Measurements from ENCODE around the gene CDC123.
"Not testable (repeated sequence)": the region's sequence is repeated elsewhere in the genome, so short reads cannot be mapped to it uniquely, and the experiment has no call there.

CDC123 gene, protein sequence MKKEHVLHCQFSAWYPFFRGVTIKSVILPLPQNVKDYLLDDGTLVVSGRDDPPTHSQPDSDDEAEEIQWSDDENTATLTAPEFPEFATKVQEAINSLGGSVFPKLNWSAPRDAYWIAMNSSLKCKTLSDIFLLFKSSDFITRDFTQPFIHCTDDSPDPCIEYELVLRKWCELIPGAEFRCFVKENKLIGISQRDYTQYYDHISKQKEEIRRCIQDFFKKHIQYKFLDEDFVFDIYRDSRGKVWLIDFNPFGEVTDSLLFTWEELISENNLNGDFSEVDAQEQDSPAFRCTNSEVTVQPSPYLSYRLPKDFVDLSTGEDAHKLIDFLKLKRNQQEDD

GRCh38 chr10:12195603-12196506 lies at the start of gene CDC123, which contains the start of gene NUDT5:
Gene CDC123, plus strand, starts transcription at chr10:12196188. Its CDS starts 58 bp downstream, at chr10:12196246.
Gene NUDT5, minus strand, starts transcription at chr10:12195891. Its CDS starts 9,600 bp downstream, at chr10:12186291.
- peak within 1 kb of the TSS; percentile 97 for H3K9ac ChIP-seq (ENCODE audit: low read depth, low read length)
- H3K4me1 ChIP-seq (ENCODE audit: insufficient read depth, low read length), result peaks cover 4% of the 10 kb centered on the region; the same call in 1 of the 2 replicates
- H3K36me3 ChIP-seq (ENCODE audit: insufficient read depth, low read depth, low read length), result peaks cover 41% of the 10 kb centered on the region
- no peaks in the 10 kb centered on the region for H3K27me3 ChIP-seq (ENCODE audit: insufficient read depth, low read length)
- H3K9me3 ChIP-seq (ENCODE audit: insufficient read depth, low read depth, low read length), result no peaks in the 10 kb centered on the region
- peak within 1 kb of the TSS; percentile 98 for H3K4me3 ChIP-seq (ENCODE audit: low read length)
- peak within 1 kb of the TSS; percentile 50 for H3K27ac ChIP-seq (ENCODE audit: low read length)

GRCh38 chr10:12150163-12150562 lies 45.8 kb upstream of the CDC123 start:
- Histone ChIP-seq H3K27me3 (ENCODE audit: insufficient read depth, low read length) (no peaks in the 10 kb centered on the region), H3K4me1 (ENCODE audit: insufficient read depth, low read length) (no peaks in the 10 kb centered on the region), H3K4me3 (ENCODE audit: low read length) (no peak overlapping the region), H3K9me3 (ENCODE audit: insufficient read depth, low read depth, low read length) (no peaks in the 10 kb centered on the region), H3K27ac (ENCODE audit: low read length) (no peak overlapping the region), H3K36me3 (ENCODE audit: insufficient read depth, low read depth, low read length) (peaks cover 11% of the 10 kb centered on the region), H3K9ac (ENCODE audit: low read depth, low read length) (no peak overlapping the region)

DNA sequence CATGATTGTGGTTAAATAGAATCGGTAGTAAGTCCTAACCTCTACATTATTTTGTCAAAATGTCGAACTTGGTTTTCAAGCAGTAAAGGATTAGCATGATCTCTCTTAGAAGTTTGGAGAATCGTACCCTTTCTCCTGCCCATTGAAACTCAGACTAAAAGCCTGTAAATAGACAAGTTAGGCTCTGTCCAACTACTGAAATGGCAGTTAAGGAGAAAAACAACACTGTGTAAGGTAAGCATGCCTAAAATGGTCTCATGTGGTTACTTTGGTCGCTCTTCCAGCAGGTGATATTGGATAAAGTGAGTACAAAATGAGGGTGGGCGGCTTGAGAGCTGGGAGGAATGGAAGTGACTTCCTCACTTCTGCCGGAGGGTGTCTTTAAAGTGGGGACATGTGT lies 41.5 kb upstream of the CDC123 start:
- Histone ChIP-seq H3K36me3 (ENCODE audit: insufficient read depth, low read depth, low read length) (peaks cover 32% of the 10 kb centered on the region), H3K4me1 (ENCODE audit: insufficient read depth, low read length) (no peaks in the 10 kb centered on the region), H3K9me3 (ENCODE audit: insufficient read depth, low read depth, low read length) (no peaks in the 10 kb centered on the region), H3K27me3 (ENCODE audit: insufficient read depth, low read length) (no peaks in the 10 kb centered on the region), H3K27ac (ENCODE audit: low read length) (no peak overlapping the region), H3K9ac (ENCODE audit: low read depth, low read length) (no peak overlapping the region), H3K4me3 (ENCODE audit: low read length) (no peak overlapping the region)

GRCh38 chr10:12156367-12157123 lies 39.4 kb upstream of the CDC123 start:
- Histone ChIP-seq H3K9me3 (ENCODE audit: insufficient read depth, low read depth, low read length) (no peaks in the 10 kb centered on the region), H3K4me1 (ENCODE audit: insufficient read depth, low read length) (no peaks in the 10 kb centered on the region), H3K27ac (ENCODE audit: low read length) (no peak overlapping the region), H3K36me3 (ENCODE audit: insufficient read depth, low read depth, low read length) (peaks cover 35% of the 10 kb centered on the region), H3K27me3 (ENCODE audit: insufficient read depth, low read length) (no peaks in the 10 kb centered on the region), H3K4me3 (ENCODE audit: low read length) (no peak overlapping the region), H3K9ac (ENCODE audit: low read depth, low read length) (no peak overlapping the region)

DNA sequence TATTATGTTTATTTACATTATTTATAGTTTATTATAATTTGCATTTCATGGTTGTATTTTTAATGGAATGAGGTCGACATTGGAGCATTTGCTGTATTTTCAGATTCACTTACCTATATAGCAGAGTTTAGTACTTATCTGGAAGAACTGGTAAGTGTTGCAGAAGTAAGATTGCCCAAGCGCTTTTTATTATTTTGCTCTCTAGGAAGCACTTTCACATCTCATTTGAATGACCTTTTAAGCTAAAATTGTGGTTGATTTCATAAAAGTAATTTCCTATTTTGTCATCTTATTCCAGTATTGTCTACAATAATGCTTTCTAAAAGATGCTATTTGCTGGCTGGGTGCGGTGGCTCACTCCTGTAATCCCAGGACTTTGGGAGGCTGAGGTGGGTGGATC lies 37.9 kb upstream of the CDC123 start:
- Histone ChIP-seq H3K4me1 (ENCODE audit: insufficient read depth, low read length) (no peaks in the 10 kb centered on the region), H3K9ac (ENCODE audit: low read depth, low read length) (no peak overlapping the region), H3K36me3 (ENCODE audit: insufficient read depth, low read depth, low read length) (peaks cover 49% of the 10 kb centered on the region)

DNA sequence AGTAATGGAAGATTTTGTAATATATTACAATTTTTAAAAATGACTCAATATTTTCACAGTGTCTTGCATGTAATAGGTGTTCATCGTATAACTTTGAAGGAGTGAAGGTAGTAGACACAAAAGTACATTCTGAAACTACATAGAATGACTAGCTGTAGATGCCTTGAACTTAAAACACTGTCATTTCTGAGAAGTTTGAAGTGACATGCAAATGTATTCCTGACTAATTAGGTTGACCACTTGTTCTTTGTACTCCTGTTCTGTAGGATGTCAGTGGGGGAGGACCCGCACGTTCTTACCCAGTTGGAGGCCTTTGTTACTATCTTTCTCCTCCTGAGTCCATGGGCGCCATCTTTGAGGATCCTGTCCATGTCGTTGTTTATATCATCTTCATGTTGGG lies 35.3 kb upstream of the CDC123 start:
- H3K4me1 ChIP-seq (ENCODE audit: insufficient read depth, low read length), result no peaks in the 10 kb centered on the region
- H3K9me3 ChIP-seq (ENCODE audit: insufficient read depth, low read depth, low read length), result no peaks in the 10 kb centered on the region
- H3K27ac ChIP-seq (ENCODE audit: low read length), result no peak overlapping the region
- no peaks in the 10 kb centered on the region for H3K27me3 ChIP-seq (ENCODE audit: insufficient read depth, low read length)
- H3K36me3 ChIP-seq (ENCODE audit: insufficient read depth, low read depth, low read length), result peaks cover 70% of the 10 kb centered on the region
- H3K4me3 ChIP-seq (ENCODE audit: low read length), result no peak overlapping the region
- H3K9ac ChIP-seq (ENCODE audit: low read depth, low read length), result no peak overlapping the region

More for the DNA sequence above, 37.9 kb upstream of the CDC123 start:
- H3K27ac ChIP-seq (ENCODE audit: low read length), result no peak overlapping the region
- H3K4me3 ChIP-seq (ENCODE audit: low read length), result no peak overlapping the region
- H3K9me3 ChIP-seq (ENCODE audit: insufficient read depth, low read depth, low read length), result no peaks in the 10 kb centered on the region
- H3K27me3 ChIP-seq (ENCODE audit: insufficient read depth, low read length), result no peaks in the 10 kb centered on the region

- Histone ChIP-seq H3K36me3 (ENCODE audit: insufficient read depth, low read depth, low read length) (peaks cover 83% of the 10 kb centered on the region), H3K9me3 (ENCODE audit: insufficient read depth, low read depth, low read length) (no peaks in the 10 kb centered on the region), H3K4me1 (ENCODE audit: insufficient read depth, low read length) (no peaks in the 10 kb centered on the region), H3K27ac (ENCODE audit: low read length) (no peak overlapping the region), H3K27me3 (ENCODE audit: insufficient read depth, low read length) (no peaks in the 10 kb centered on the region), H3K4me3 (ENCODE audit: low read length) (no peak overlapping the region), H3K9ac (ENCODE audit: low read depth, low read length) (no peak overlapping the region)
These were observed 33.1 kb upstream of the CDC123 start for GRCh38 chr10:12162927-12163326.

GRCh38 chr10:12164085-12164484 lies 31.9 kb upstream of the CDC123 start:
- Histone ChIP-seq H3K27ac (ENCODE audit: low read length) (no peak overlapping the region), H3K36me3 (ENCODE audit: insufficient read depth, low read depth, low read length) (peaks cover 83% of the 10 kb centered on the region), H3K27me3 (ENCODE audit: insufficient read depth, low read length) (no peaks in the 10 kb centered on the region), H3K9me3 (ENCODE audit: insufficient read depth, low read depth, low read length) (no peaks in the 10 kb centered on the region), H3K4me3 (ENCODE audit: low read length) (no peak overlapping the region), H3K4me1 (ENCODE audit: insufficient read depth, low read length) (no peaks in the 10 kb centered on the region), H3K9ac (ENCODE audit: low read depth, low read length) (no peak overlapping the region)

- H3K9ac ChIP-seq (ENCODE audit: low read depth, low read length), result no peak overlapping the region
- peaks cover 86% of the 10 kb centered on the region for H3K36me3 ChIP-seq (ENCODE audit: insufficient read depth, low read depth, low read length)
- no peak overlapping the region for H3K4me3 ChIP-seq (ENCODE audit: low read length)
- no peaks in the 10 kb centered on the region for H3K4me1 ChIP-seq (ENCODE audit: insufficient read depth, low read length)
- H3K27ac ChIP-seq (ENCODE audit: low read length), result no peak overlapping the region
- no peaks in the 10 kb centered on the region for H3K9me3 ChIP-seq (ENCODE audit: insufficient read depth, low read depth, low read length)
- H3K27me3 ChIP-seq (ENCODE audit: insufficient read depth, low read length), result no peaks in the 10 kb centered on the region
These were observed 31.0 kb upstream of the CDC123 start for GRCh38 chr10:12165036-12165435.

DNA sequence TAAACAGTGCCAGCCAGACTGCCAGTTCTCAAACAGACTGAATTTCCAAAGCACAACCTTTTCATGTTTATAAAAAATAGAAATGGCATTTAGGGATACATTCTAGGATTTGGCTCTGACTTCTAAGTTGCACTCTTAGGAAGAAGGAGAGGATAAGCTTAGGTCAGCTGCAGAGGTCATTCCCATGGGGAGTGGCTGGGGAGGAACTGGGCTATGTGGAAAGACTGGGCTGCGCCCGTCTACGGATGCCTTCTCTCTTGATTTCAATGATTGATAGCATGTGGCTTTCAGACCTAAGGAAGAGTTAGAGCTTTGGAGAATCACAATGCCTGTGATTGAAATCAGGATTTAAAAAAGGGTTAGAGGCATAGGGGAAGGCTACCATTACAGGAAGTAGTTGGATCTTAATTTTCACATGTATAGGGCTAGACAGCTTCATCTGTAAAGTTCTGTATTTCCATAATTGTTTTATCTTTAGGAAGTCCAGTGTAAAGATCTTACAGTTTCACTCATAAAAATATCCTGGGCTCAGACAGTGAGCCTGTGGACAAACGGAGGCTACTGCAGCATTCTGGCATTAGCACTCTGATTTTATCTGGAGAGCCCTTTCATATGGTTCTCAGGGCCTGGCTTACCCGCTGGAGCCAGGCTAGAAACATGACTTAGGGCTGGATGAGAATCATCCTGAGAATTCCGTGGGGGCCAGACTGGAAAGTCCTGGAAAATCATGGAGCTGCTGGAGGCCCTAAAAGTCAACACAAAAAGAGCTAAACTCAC lies 29.8 kb upstream of the CDC123 start:
- Histone ChIP-seq H3K36me3 (ENCODE audit: insufficient read depth, low read depth, low read length) (peaks cover 90% of the 10 kb centered on the region), H3K4me1 (ENCODE audit: insufficient read depth, low read length) (no peaks in the 10 kb centered on the region), H3K9ac (ENCODE audit: low read depth, low read length) (no peak overlapping the region), H3K27ac (ENCODE audit: low read length) (no peak overlapping the region), H3K4me3 (ENCODE audit: low read length) (no peak overlapping the region), H3K27me3 (ENCODE audit: insufficient read depth, low read length) (no peaks in the 10 kb centered on the region), H3K9me3 (ENCODE audit: insufficient read depth, low read depth, low read length) (no peaks in the 10 kb centered on the region)

DNA sequence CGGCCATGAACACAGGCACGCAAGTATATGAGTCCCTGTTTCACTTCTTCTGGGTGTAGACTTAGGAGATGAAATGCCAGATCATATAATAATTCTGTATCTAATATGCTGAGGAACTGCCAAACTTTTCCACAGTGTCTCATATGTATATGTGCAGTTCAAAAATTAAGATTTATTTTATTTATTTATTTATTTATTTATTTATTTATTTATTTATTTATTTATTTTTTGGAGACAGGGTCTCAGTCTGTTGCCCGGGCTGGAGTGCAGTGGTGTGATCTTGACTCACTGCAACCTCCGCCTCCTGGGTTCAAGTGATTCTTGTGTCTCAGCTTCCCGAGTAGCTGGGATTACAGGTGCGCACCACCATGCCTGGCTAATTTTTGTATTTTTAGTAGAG lies 24.5 kb upstream of the CDC123 start:
- not testable (repeated sequence) for H3K9me3 ChIP-seq (ENCODE audit: insufficient read depth, low read depth, low read length); H3K4me3 ChIP-seq (ENCODE audit: low read length); H3K4me1 ChIP-seq (ENCODE audit: insufficient read depth, low read length); H3K27ac ChIP-seq (ENCODE audit: low read length); H3K9ac ChIP-seq (ENCODE audit: low read depth, low read length); H3K27me3 ChIP-seq (ENCODE audit: insufficient read depth, low read length)
- peaks cover 85% of the 10 kb centered on the region for H3K36me3 ChIP-seq (ENCODE audit: insufficient read depth, low read depth, low read length)

All from iPS-20b (cell line).